ENCODE measurements around the gene HSP90B1.

The HSP90B1 gene

GRCh38 chr12:103986829-103987228 lies 56.6 kb downstream of the HSP90B1 start:
- Histone ChIP-seq H3K27ac (ENCODE audit: low read depth, low read length, poor library complexity, severe bottlenecking) (no peak overlapping the region), H2AFZ (ENCODE audit: low read length) (no peak overlapping the region), H3K36me3 (ENCODE audit: insufficient read depth, low read length) (peaks cover 21% of the 10 kb centered on the region), H3K27me3 (ENCODE audit: insufficient read depth, low read length) (no peaks in the 10 kb centered on the region), H3K4me1 (ENCODE audit: insufficient read depth, low read length, severe bottlenecking) (no peaks in the 10 kb centered on the region), H3K79me2 (ENCODE audit: insufficient read depth, low read length) (no peaks in the 10 kb centered on the region), H3K4me2 (ENCODE audit: low read length) (no peak overlapping the region), H4K20me1 (ENCODE audit: insufficient read depth, low read length) (no peaks in the 10 kb centered on the region), H3F3A (ENCODE audit: insufficient read depth, low read length) (no peaks in the 10 kb centered on the region), H3K9me2 (ENCODE audit: low read depth, low read length) (no peaks in the 10 kb centered on the region), H3K9me3 (ENCODE audit: low read length) (no peaks in the 10 kb centered on the region), H3K9ac (ENCODE audit: low read length) (no peak overlapping the region), H3K4me3 (ENCODE audit: low read depth, low read length, poor library complexity, severe bottlenecking) (no peak overlapping the region)
- TF ChIP-seq CTCF (IDR thresholded peaks at IDR 0.05; ENCODE audit: low read length) (no peak), EZH2 (IDR thresholded peaks at IDR 0.05; ENCODE audit: borderline replicate concordance, low read length) (no peak)

- H3K9me2 ChIP-seq (ENCODE audit: low read depth, low read length): no peaks in the 10 kb centered on the region
- H3K9me3 ChIP-seq (ENCODE audit: low read length): no peaks in the 10 kb centered on the region
- H3K79me2 ChIP-seq (ENCODE audit: insufficient read depth, low read length): no peaks in the 10 kb centered on the region
- H3K27ac ChIP-seq (ENCODE audit: low read depth, low read length, poor library complexity, severe bottlenecking): no peak overlapping the region
- H3K36me3 ChIP-seq (ENCODE audit: insufficient read depth, low read length): peaks cover 2% of the 10 kb centered on the region; the same call in 1 of the 2 replicates
- H3K4me2 ChIP-seq (ENCODE audit: low read length): no peak overlapping the region
- no peak overlapping the region for H3K4me3 ChIP-seq (ENCODE audit: low read depth, low read length, poor library complexity, severe bottlenecking)
- TF ChIP-seq CTCF (IDR thresholded peaks at IDR 0.05; ENCODE audit: low read length): no peak
- TF ChIP-seq EZH2 (IDR thresholded peaks at IDR 0.05; ENCODE audit: borderline replicate concordance, low read length): no peak
- no peaks in the 10 kb centered on the region for H4K20me1 ChIP-seq (ENCODE audit: insufficient read depth, low read length)
- H3K9ac ChIP-seq (ENCODE audit: low read length): no peak overlapping the region
- H3K4me1 ChIP-seq (ENCODE audit: insufficient read depth, low read length, severe bottlenecking): no peaks in the 10 kb centered on the region
- H3F3A ChIP-seq (ENCODE audit: insufficient read depth, low read length): no peaks in the 10 kb centered on the region
- no peaks in the 10 kb centered on the region for H3K27me3 ChIP-seq (ENCODE audit: insufficient read depth, low read length)
- H2AFZ ChIP-seq (ENCODE audit: low read length): no peak overlapping the region
Observed at GRCh38 chr12:103994235-103994634, 64.0 kb downstream of the HSP90B1 start.

- H3K4me3 ChIP-seq (ENCODE audit: low read depth, low read length, poor library complexity, severe bottlenecking): no peak overlapping the region
- no peak overlapping the region for H2AFZ ChIP-seq (ENCODE audit: low read length)
- H3K4me2 ChIP-seq (ENCODE audit: low read length): no peak overlapping the region
- no peaks in the 10 kb centered on the region for H3K9me2 ChIP-seq (ENCODE audit: low read depth, low read length)
- H3K9me3 ChIP-seq (ENCODE audit: low read length): no peaks in the 10 kb centered on the region
- H4K20me1 ChIP-seq (ENCODE audit: insufficient read depth, low read length): no peaks in the 10 kb centered on the region
- no peaks in the 10 kb centered on the region for H3K79me2 ChIP-seq (ENCODE audit: insufficient read depth, low read length)
- no peak overlapping the region for H3K27ac ChIP-seq (ENCODE audit: low read depth, low read length, poor library complexity, severe bottlenecking)
- H3K9ac ChIP-seq (ENCODE audit: low read length): no peak overlapping the region
- no peaks in the 10 kb centered on the region for H3F3A ChIP-seq (ENCODE audit: insufficient read depth, low read length)
- no peaks in the 10 kb centered on the region for H3K4me1 ChIP-seq (ENCODE audit: insufficient read depth, low read length, severe bottlenecking)
- no peaks in the 10 kb centered on the region for H3K36me3 ChIP-seq (ENCODE audit: insufficient read depth, low read length)
- TF ChIP-seq EZH2 (IDR thresholded peaks at IDR 0.05; ENCODE audit: borderline replicate concordance, low read length): no peak
- no peaks in the 10 kb centered on the region for H3K27me3 ChIP-seq (ENCODE audit: insufficient read depth, low read length)
Observed at GRCh38 chr12:103996595-103996994, 66.4 kb downstream of the HSP90B1 start.

- TF ChIP-seq EZH2 (IDR thresholded peaks at IDR 0.05; ENCODE audit: borderline replicate concordance, low read length): no peak
- Histone ChIP-seq H3K36me3 (ENCODE audit: insufficient read depth, low read length) (no peaks in the 10 kb centered on the region), H3K79me2 (ENCODE audit: insufficient read depth, low read length) (no peaks in the 10 kb centered on the region), H3K4me3 (ENCODE audit: low read depth, low read length, poor library complexity, severe bottlenecking) (no peak overlapping the region), H4K20me1 (ENCODE audit: insufficient read depth, low read length) (no peaks in the 10 kb centered on the region), H2AFZ (ENCODE audit: low read length) (no peak overlapping the region), H3K9me3 (ENCODE audit: low read length) (no peaks in the 10 kb centered on the region), H3K9me2 (ENCODE audit: low read depth, low read length) (no peaks in the 10 kb centered on the region), H3K4me2 (ENCODE audit: low read length) (no peak overlapping the region), H3K27ac (ENCODE audit: low read depth, low read length, poor library complexity, severe bottlenecking) (no peak overlapping the region), H3K4me1 (ENCODE audit: insufficient read depth, low read length, severe bottlenecking) (no peaks in the 10 kb centered on the region), H3K27me3 (ENCODE audit: insufficient read depth, low read length) (no peaks in the 10 kb centered on the region), H3K9ac (ENCODE audit: low read length) (no peak overlapping the region), H3F3A (ENCODE audit: insufficient read depth, low read length) (no peaks in the 10 kb centered on the region)
Observed at GRCh38 chr12:103997286-103997900, 67.2 kb downstream of the HSP90B1 start.

All from OCI-LY1 (cell line).